GM21423 (cell line): ENCODE measurements around the gene TTC1.
"Not testable (repeated sequence)": the region's sequence is repeated elsewhere in the genome, so short reads cannot be mapped to it uniquely, and the experiment has no call there.

Experiments
- ATAC-seq: cut with Tn5 transposase; IDR thresholded peaks from one replicate; pipeline ENCODE4 v1.9.1; 2021; ENCODE audit warnings: mild to moderate bottlenecking, moderate library complexity; ENCODE audit not compliant: unreplicated experiment

Gene TTC1

GRCh38 chr5:160008877-160009590 lies at the start of gene TTC1:
Gene TTC1, plus strand, starts transcription at chr5:160009139. Its CDS starts 1,390 bp downstream, at chr5:160010529.
- peak; percentile 100 for ATAC-seq

GRCh38 chr5:159961176-159962160 lies 47.5 kb upstream of the TTC1 start:
- no peak for ATAC-seq

GRCh38 chr5:159962214-159962613 lies 46.7 kb upstream of the TTC1 start:
- no peak for ATAC-seq

GRCh38 chr5:159963935-159964334 lies 45.0 kb upstream of the TTC1 start:
- ATAC-seq = no peak

- no peak for ATAC-seq
Observed at GRCh38 chr5:159965031-159965837, 43.7 kb upstream of the TTC1 start.

GRCh38 chr5:159965838-159966128 lies 43.2 kb upstream of the TTC1 start:
- not testable (repeated sequence) for ATAC-seq

GRCh38 chr5:159969966-159970365 lies 39.0 kb upstream of the TTC1 start:
- no peak for ATAC-seq

- no peak for ATAC-seq
Observed at GRCh38 chr5:159971038-159971437, 37.9 kb upstream of the TTC1 start.

- ATAC-seq = no peak
Observed at GRCh38 chr5:159971514-159971913, 37.4 kb upstream of the TTC1 start.

GRCh38 chr5:159971931-159972461 lies 36.9 kb upstream of the TTC1 start:
- ATAC-seq = no peak

- no peak for ATAC-seq
Observed at GRCh38 chr5:159972538-159973362, 36.2 kb upstream of the TTC1 start.

- ATAC-seq = no peak
Observed at GRCh38 chr5:159975462-159976019, 33.4 kb upstream of the TTC1 start.

- ATAC-seq = no peak
Observed at GRCh38 chr5:159976921-159977320, 32.0 kb upstream of the TTC1 start.

GRCh38 chr5:159978358-159978757 lies 30.6 kb upstream of the TTC1 start:
- no peak for ATAC-seq

GRCh38 chr5:159982421-159983173 lies 26.3 kb upstream of the TTC1 start:
- ATAC-seq = no peak

- peak; percentile 85 for ATAC-seq
Observed at GRCh38 chr5:159987031-159987674, 21.8 kb upstream of the TTC1 start.

GRCh38 chr5:159990506-159990905 lies 18.4 kb upstream of the TTC1 start:
- ATAC-seq = no peak

GRCh38 chr5:159992566-159992965 lies 16.4 kb upstream of the TTC1 start:
- ATAC-seq = no peak

GRCh38 chr5:159993194-159993593 lies 15.7 kb upstream of the TTC1 start:
- no peak for ATAC-seq
